ENCODE results near the gene DIRAS2. TPM values are rescaled to one million over a fixed set of nuclear protein-coding genes. Genes with fewer than 3 reads are reported as not detected.
A peak's percentile ranks its signal among the peaks of the same experiment; 100 is the strongest.
"Not testable (repeated sequence)": the region's sequence is repeated elsewhere in the genome, so short reads cannot be mapped to it uniquely, and the experiment has no call there.

DIRAS2 gene
- total RNA-seq, 1 experiment from 2014 or later, result not detected

DNA sequence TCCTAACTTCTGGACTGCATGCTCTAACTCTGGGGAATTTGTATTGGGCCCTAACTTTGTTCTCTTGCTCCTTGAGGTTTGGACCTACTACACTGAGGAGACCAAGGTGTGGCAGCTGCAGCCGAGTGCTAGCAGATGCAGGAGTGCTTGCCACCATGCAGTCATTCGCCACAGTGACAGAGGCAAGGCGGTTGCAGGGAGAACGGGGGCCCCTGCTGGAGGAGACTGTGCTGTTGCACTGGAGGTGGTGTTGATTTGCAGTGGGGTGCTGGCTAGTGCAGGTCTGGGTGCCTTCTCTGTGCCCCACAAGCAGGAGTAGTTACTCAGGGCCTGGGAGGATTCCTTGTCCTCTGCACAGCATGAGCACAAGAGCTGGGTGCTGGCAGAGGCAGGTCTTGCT lies 22.4 kb upstream of the DIRAS2 start:
- TF ChIP-seq, protein P1, sequence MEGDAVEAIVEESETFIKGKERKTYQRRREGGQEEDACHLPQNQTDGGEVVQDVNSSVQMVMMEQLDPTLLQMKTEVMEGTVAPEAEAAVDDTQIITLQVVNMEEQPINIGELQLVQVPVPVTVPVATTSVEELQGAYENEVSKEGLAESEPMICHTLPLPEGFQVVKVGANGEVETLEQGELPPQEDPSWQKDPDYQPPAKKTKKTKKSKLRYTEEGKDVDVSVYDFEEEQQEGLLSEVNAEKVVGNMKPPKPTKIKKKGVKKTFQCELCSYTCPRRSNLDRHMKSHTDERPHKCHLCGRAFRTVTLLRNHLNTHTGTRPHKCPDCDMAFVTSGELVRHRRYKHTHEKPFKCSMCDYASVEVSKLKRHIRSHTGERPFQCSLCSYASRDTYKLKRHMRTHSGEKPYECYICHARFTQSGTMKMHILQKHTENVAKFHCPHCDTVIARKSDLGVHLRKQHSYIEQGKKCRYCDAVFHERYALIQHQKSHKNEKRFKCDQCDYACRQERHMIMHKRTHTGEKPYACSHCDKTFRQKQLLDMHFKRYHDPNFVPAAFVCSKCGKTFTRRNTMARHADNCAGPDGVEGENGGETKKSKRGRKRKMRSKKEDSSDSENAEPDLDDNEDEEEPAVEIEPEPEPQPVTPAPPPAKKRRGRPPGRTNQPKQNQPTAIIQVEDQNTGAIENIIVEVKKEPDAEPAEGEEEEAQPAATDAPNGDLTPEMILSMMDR (IDR thresholded peaks at IDR 0.05; ENCODE audit: unreplicated experiment), result no peak
- Mint-ChIP-seq H3K27me3 (ENCODE audit: insufficient read depth, unreplicated experiment) (peaks cover 91% of the 10 kb centered on the region), H3K36me3 (ENCODE audit: insufficient read depth, unreplicated experiment) (no peaks in the 10 kb centered on the region), H3K27ac (ENCODE audit: low read depth, unreplicated experiment) (no peak overlapping the region), H3K4me3 (ENCODE audit: unreplicated experiment) (no peak overlapping the region), H3K9me3 (ENCODE audit: unreplicated experiment) (no peaks in the 10 kb centered on the region), H3K4me1 (ENCODE audit: insufficient read depth, unreplicated experiment) (peaks cover 5% of the 10 kb centered on the region)
- BruUV-seq (replicated peaks), result no TSS peak
- ChIA-PET CTCF (interaction anchor here (1.5 kb wide), 1 partner anchor 15 kb away, joined by 5 read pairs; no protein-coding TSS in a partner anchor), POLR2A (no interaction called here)
- DNase-seq (ENCODE audit: unreplicated experiment), result no peak
- intact Hi-C loops (cut with micrococcal nuclease), result no loop called here

DNA sequence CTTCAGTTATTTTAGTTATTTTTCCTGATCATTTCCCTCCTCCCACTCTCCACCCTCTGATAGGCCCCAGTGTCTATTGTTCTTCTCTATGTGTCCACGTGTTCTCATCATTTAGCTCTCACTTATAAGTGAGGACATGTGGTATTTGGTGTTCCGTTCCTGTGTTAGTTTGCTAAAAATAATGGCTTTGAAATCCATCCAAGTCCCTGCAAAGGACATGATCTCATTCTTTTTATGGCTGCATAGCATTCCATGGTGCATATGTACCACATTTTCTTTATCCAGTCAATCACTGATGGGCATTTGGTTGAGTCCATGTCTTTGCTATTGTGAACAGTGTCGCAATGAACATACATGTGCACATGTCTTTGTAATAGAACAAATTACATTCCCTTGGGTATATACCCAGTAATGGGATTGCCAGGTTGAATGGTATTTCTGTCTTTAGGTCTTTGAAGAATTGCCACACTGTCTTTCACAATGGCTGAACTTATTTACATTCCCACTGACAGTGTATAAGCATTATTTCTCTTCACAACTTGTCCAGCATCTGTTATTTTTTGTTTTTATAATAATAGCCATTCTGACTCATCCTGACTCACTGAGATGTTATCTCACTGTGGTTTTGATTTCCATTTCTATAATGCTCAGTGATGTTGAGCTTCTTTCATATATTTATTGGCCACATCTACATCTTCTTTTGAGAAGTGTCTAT lies 17.2 kb upstream of the DIRAS2 start:
- H3K4me1 Mint-ChIP-seq (ENCODE audit: insufficient read depth, unreplicated experiment), result peaks cover 13% of the 10 kb centered on the region
- BruUV-seq (replicated peaks), result no TSS peak
- intact Hi-C loops (cut with micrococcal nuclease), result no loop called here
- TF ChIP-seq, protein P1 (IDR thresholded peaks at IDR 0.05; ENCODE audit: unreplicated experiment), result no peak
- no peak overlapping the region for H3K27ac Mint-ChIP-seq (ENCODE audit: low read depth, unreplicated experiment)
- ChIA-PET CTCF (no interaction called here), POLR2A (interaction anchor here (0.6 to 0.7 kb wide), 2 partner anchors 11 to 1285 kb away, joined by 3 to 4 read pairs; no protein-coding TSS in a partner anchor)
- DNase-seq (ENCODE audit: unreplicated experiment), result peak; percentile 83
- H3K27me3 Mint-ChIP-seq (ENCODE audit: insufficient read depth, unreplicated experiment), result peaks cover 91% of the 10 kb centered on the region
- no peaks in the 10 kb centered on the region for H3K36me3 Mint-ChIP-seq (ENCODE audit: insufficient read depth, unreplicated experiment)
- H3K9me3 Mint-ChIP-seq (ENCODE audit: unreplicated experiment), result peaks cover 7% of the 10 kb centered on the region
- no peak overlapping the region for H3K4me3 Mint-ChIP-seq (ENCODE audit: unreplicated experiment)

GRCh38 chr9:90658783-90659182 lies 16.2 kb upstream of the DIRAS2 start:
- peaks cover 91% of the 10 kb centered on the region for H3K27me3 Mint-ChIP-seq (ENCODE audit: insufficient read depth, unreplicated experiment)
- H3K27ac Mint-ChIP-seq (ENCODE audit: low read depth, unreplicated experiment), result no peak overlapping the region
- no TSS peak for BruUV-seq (replicated peaks)
- TF ChIP-seq, protein P1 (IDR thresholded peaks at IDR 0.05; ENCODE audit: unreplicated experiment), result no peak
- peaks cover 12% of the 10 kb centered on the region for H3K9me3 Mint-ChIP-seq (ENCODE audit: unreplicated experiment)
- intact Hi-C loops (cut with micrococcal nuclease), result no loop called here
- POLR2A ChIA-PET, result no interaction called here
- H3K36me3 Mint-ChIP-seq (ENCODE audit: insufficient read depth, unreplicated experiment), result no peaks in the 10 kb centered on the region
- no peak overlapping the region for H3K4me3 Mint-ChIP-seq (ENCODE audit: unreplicated experiment)
- CTCF ChIA-PET, result no interaction called here
- DNase-seq (ENCODE audit: unreplicated experiment), result no peak
- peaks cover 13% of the 10 kb centered on the region for H3K4me1 Mint-ChIP-seq (ENCODE audit: insufficient read depth, unreplicated experiment)

GRCh38 chr9:90658181-90658580 lies 15.6 kb upstream of the DIRAS2 start:
- intact Hi-C loops (cut with micrococcal nuclease), result no loop called here
- peaks cover 12% of the 10 kb centered on the region for H3K9me3 Mint-ChIP-seq (ENCODE audit: unreplicated experiment)
- no peak overlapping the region for H3K27ac Mint-ChIP-seq (ENCODE audit: low read depth, unreplicated experiment)
- BruUV-seq (replicated peaks), result no TSS peak
- TF ChIP-seq, protein P1 (IDR thresholded peaks at IDR 0.05; ENCODE audit: unreplicated experiment), result no peak
- CTCF ChIA-PET, result no interaction called here
- H3K4me3 Mint-ChIP-seq (ENCODE audit: unreplicated experiment), result no peak overlapping the region
- DNase-seq (ENCODE audit: unreplicated experiment), result no peak
- POLR2A ChIA-PET, result no interaction called here
- peaks cover 13% of the 10 kb centered on the region for H3K4me1 Mint-ChIP-seq (ENCODE audit: insufficient read depth, unreplicated experiment)
- peaks cover 91% of the 10 kb centered on the region for H3K27me3 Mint-ChIP-seq (ENCODE audit: insufficient read depth, unreplicated experiment)
- no peaks in the 10 kb centered on the region for H3K36me3 Mint-ChIP-seq (ENCODE audit: insufficient read depth, unreplicated experiment)

DNA sequence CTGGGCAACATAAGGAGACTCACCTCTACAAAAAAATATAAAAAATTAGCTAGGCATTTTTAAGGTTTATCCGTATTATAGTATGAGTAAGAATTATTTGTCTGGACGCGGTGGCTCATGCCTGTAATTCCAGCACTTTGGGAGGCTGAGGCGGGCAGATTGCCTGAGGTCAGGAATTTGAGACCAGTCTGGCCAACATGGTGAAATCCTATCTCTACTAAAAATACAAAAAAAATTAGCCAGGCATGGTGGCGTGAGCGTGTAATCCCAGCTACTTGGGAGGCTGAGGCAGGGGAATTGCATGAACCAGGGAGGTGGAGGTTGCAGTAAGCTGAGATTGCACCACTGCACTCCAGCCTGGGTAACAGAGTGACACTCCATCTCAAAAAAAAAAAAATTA lies 14.3 kb upstream of the DIRAS2 start:
- H3K36me3 Mint-ChIP-seq (ENCODE audit: insufficient read depth, unreplicated experiment); H3K4me3 Mint-ChIP-seq (ENCODE audit: unreplicated experiment); POLR2A ChIA-PET; BruUV-seq (replicated peaks); intact Hi-C loops (cut with micrococcal nuclease); H3K27ac Mint-ChIP-seq (ENCODE audit: low read depth, unreplicated experiment); DNase-seq (ENCODE audit: unreplicated experiment): not testable (repeated sequence)
- Mint-ChIP-seq H3K9me3 (ENCODE audit: unreplicated experiment) (peaks cover 12% of the 10 kb centered on the region), H3K27me3 (ENCODE audit: insufficient read depth, unreplicated experiment) (peaks cover 84% of the 10 kb centered on the region), H3K4me1 (ENCODE audit: insufficient read depth, unreplicated experiment) (peaks cover 13% of the 10 kb centered on the region)
- CTCF ChIA-PET, result interaction anchor here (0.5 to 0.7 kb wide), 4 partner anchors 25 to 958 kb away, joined by 3 to 5 read pairs (median 3); no protein-coding TSS in a partner anchor
